ENCODE measurements around the gene ME3. TPM values are rescaled to one million over a fixed set of nuclear protein-coding genes. Genes with fewer than 3 reads are reported as not detected.
A peak's percentile ranks its signal among the peaks of the same experiment; 100 is the strongest.

ME3 gene
- total RNA-seq, 2 experiments from 2014 or later: 0.79 to 1.2 TPM

GRCh38 chr11:86453290-86454030, 219.0 kb downstream of the ME3 start:
- H3K4me3 Mint-ChIP-seq: peak overlapping the region; percentile 19
- no peaks in the 10 kb centered on the region for H3K36me3 Mint-ChIP-seq
- H3K27ac Mint-ChIP-seq: no peak overlapping the region
- DNase-seq: no peak
- H3K9me3 Mint-ChIP-seq: no peaks in the 10 kb centered on the region
- H3K27me3 Mint-ChIP-seq: no peaks in the 10 kb centered on the region
- ATAC-seq (ENCODE audit: low read depth): no peak
- POLR2A ChIA-PET: no interaction called here
- peaks cover 12% of the 10 kb centered on the region for H3K4me1 Mint-ChIP-seq

GRCh38 chr11:86449993-86450629, 222.3 kb downstream of the ME3 start:
- Mint-ChIP-seq H3K27me3 (no peaks in the 10 kb centered on the region), H3K4me1 (peaks cover 25% of the 10 kb centered on the region), H3K4me3 (no peak overlapping the region), H3K27ac (no peak overlapping the region), H3K9me3 (no peaks in the 10 kb centered on the region), H3K36me3 (peaks cover 2% of the 10 kb centered on the region)
- POLR2A ChIA-PET: no interaction called here
- DNase-seq (no peak), ATAC-seq (ENCODE audit: low read depth) (no peak)

- POLR2A ChIA-PET: interaction anchor here (0.8 to 1.1 kb wide), 5 partner anchors 145 to 783 kb away, joined by 3 to 5 read pairs (median 3); partner anchors contain the start of genes CCDC83, CREBZF and HIKESHI
- Mint-ChIP-seq H3K9me3 (no peaks in the 10 kb centered on the region), H3K36me3 (peaks cover 4% of the 10 kb centered on the region), H3K4me3 (peak overlapping the region; percentile 49), H3K27ac (no peak overlapping the region), H3K4me1 (peaks cover 28% of the 10 kb centered on the region), H3K27me3 (no peaks in the 10 kb centered on the region)
- ATAC-seq (ENCODE audit: low read depth) (peak; percentile 91), DNase-seq (peak; percentile 52)
Observed at GRCh38 chr11:86447763-86448480, 224.5 kb downstream of the ME3 start.

- H3K27me3 Mint-ChIP-seq: no peaks in the 10 kb centered on the region
- no peaks in the 10 kb centered on the region for H3K9me3 Mint-ChIP-seq
- POLR2A ChIA-PET: interaction anchor here (0.7 kb wide), 1 partner anchor 27 kb away, joined by 3 read pairs; no protein-coding TSS in a partner anchor
- peak overlapping the region; percentile 52 for H3K4me3 Mint-ChIP-seq
- no peak overlapping the region for H3K27ac Mint-ChIP-seq
- DNase-seq (no peak), ATAC-seq (ENCODE audit: low read depth) (no peak)
- peaks cover 4% of the 10 kb centered on the region for H3K36me3 Mint-ChIP-seq
- H3K4me1 Mint-ChIP-seq: peaks cover 28% of the 10 kb centered on the region
Observed at GRCh38 chr11:86446924-86447285, 225.5 kb downstream of the ME3 start.

- DNase-seq (peak; percentile 39), ATAC-seq (ENCODE audit: low read depth) (peak; percentile 44)
- H3K4me1 Mint-ChIP-seq: peaks cover 28% of the 10 kb centered on the region
- H3K4me3 Mint-ChIP-seq: peak overlapping the region; percentile 52
- H3K27ac Mint-ChIP-seq: peak overlapping the region; percentile 50
- no peaks in the 10 kb centered on the region for H3K27me3 Mint-ChIP-seq
- peaks cover 4% of the 10 kb centered on the region for H3K36me3 Mint-ChIP-seq
- H3K9me3 Mint-ChIP-seq: no peaks in the 10 kb centered on the region
- POLR2A ChIA-PET: interaction anchor here (0.6 to 0.7 kb wide), 2 partner anchors 27 to 228 kb away, joined by 3 read pairs; no protein-coding TSS in a partner anchor
Observed at GRCh38 chr11:86446163-86446923, 226.1 kb downstream of the ME3 start.

- Mint-ChIP-seq H3K36me3 (peaks cover 7% of the 10 kb centered on the region), H3K27me3 (peaks cover 3% of the 10 kb centered on the region), H3K4me3 (no peak overlapping the region), H3K27ac (peak overlapping the region; percentile 68), H3K9me3 (no peaks in the 10 kb centered on the region), H3K4me1 (peaks cover 31% of the 10 kb centered on the region)
- POLR2A ChIA-PET: no interaction called here
- no peak for ATAC-seq (ENCODE audit: low read depth)
- no peak for DNase-seq
Observed at GRCh38 chr11:86444981-86445380, 227.4 kb downstream of the ME3 start.

GRCh38 chr11:86443415-86443814, 229.0 kb downstream of the ME3 start:
- Mint-ChIP-seq H3K4me1 (peaks cover 31% of the 10 kb centered on the region), H3K27ac (no peak overlapping the region), H3K36me3 (peaks cover 7% of the 10 kb centered on the region), H3K27me3 (peaks cover 3% of the 10 kb centered on the region), H3K4me3 (no peak overlapping the region), H3K9me3 (no peaks in the 10 kb centered on the region)
- ATAC-seq (ENCODE audit: low read depth) (no peak), DNase-seq (no peak)
- POLR2A ChIA-PET: interaction anchor here (1.2 kb wide), 1 partner anchor 141 kb away, joined by 3 read pairs; the partner anchor contains the start of gene HIKESHI

- Mint-ChIP-seq H3K27me3 (peaks cover 6% of the 10 kb centered on the region), H3K4me1 (peaks cover 31% of the 10 kb centered on the region), H3K4me3 (no peak overlapping the region), H3K36me3 (peaks cover 10% of the 10 kb centered on the region), H3K9me3 (no peaks in the 10 kb centered on the region), H3K27ac (no peak overlapping the region)
- POLR2A ChIA-PET: interaction anchor here (1.2 kb wide), 1 partner anchor 140 kb away, joined by 3 read pairs; the partner anchor contains the start of gene HIKESHI
- ATAC-seq (ENCODE audit: low read depth) (no peak), DNase-seq (no peak)
Observed at GRCh38 chr11:86442827-86443226, 229.6 kb downstream of the ME3 start.

GRCh38 chr11:86442420-86442819, 230.0 kb downstream of the ME3 start:
- Mint-ChIP-seq H3K27me3 (peaks cover 6% of the 10 kb centered on the region), H3K4me1 (peaks cover 31% of the 10 kb centered on the region), H3K4me3 (no peak overlapping the region), H3K36me3 (peaks cover 10% of the 10 kb centered on the region), H3K9me3 (no peaks in the 10 kb centered on the region), H3K27ac (peak overlapping the region; percentile 40)
- POLR2A ChIA-PET: interaction anchor here (1.2 kb wide), 1 partner anchor 140 kb away, joined by 3 read pairs; the partner anchor contains the start of gene HIKESHI
- no peak for ATAC-seq (ENCODE audit: low read depth)
- DNase-seq: no peak

- no peak overlapping the region for H3K4me3 Mint-ChIP-seq
- peaks cover 8% of the 10 kb centered on the region for H3K36me3 Mint-ChIP-seq
- DNase-seq (no peak), ATAC-seq (ENCODE audit: low read depth) (no peak)
- POLR2A ChIA-PET: no interaction called here
- H3K27ac Mint-ChIP-seq: no peak overlapping the region
- H3K4me1 Mint-ChIP-seq: peaks cover 18% of the 10 kb centered on the region
- H3K27me3 Mint-ChIP-seq: peaks cover 8% of the 10 kb centered on the region
- no peaks in the 10 kb centered on the region for H3K9me3 Mint-ChIP-seq
Observed at GRCh38 chr11:86440843-86441242, 231.6 kb downstream of the ME3 start.

GRCh38 chr11:86440305-86440716, 232.1 kb downstream of the ME3 start:
- H3K36me3 Mint-ChIP-seq: peaks cover 8% of the 10 kb centered on the region
- H3K4me1 Mint-ChIP-seq: peaks cover 15% of the 10 kb centered on the region
- no peak overlapping the region for H3K27ac Mint-ChIP-seq
- no peak overlapping the region for H3K4me3 Mint-ChIP-seq
- peaks cover 9% of the 10 kb centered on the region for H3K27me3 Mint-ChIP-seq
- H3K9me3 Mint-ChIP-seq: no peaks in the 10 kb centered on the region
- DNase-seq (no peak), ATAC-seq (ENCODE audit: low read depth) (no peak)
- POLR2A ChIA-PET: no interaction called here

GRCh38 chr11:86438685-86439084, 233.7 kb downstream of the ME3 start:
- Mint-ChIP-seq H3K27me3 (peaks cover 9% of the 10 kb centered on the region), H3K36me3 (peaks cover 9% of the 10 kb centered on the region), H3K4me3 (no peak overlapping the region), H3K27ac (no peak overlapping the region), H3K9me3 (peaks cover 1% of the 10 kb centered on the region), H3K4me1 (peaks cover 6% of the 10 kb centered on the region)
- ATAC-seq (ENCODE audit: low read depth): no peak
- POLR2A ChIA-PET: no interaction called here
- no peak for DNase-seq

GRCh38 chr11:86435711-86436110, 236.7 kb downstream of the ME3 start:
- Mint-ChIP-seq H3K27me3 (peaks cover 9% of the 10 kb centered on the region), H3K4me1 (peaks cover 4% of the 10 kb centered on the region), H3K9me3 (peaks cover 3% of the 10 kb centered on the region), H3K4me3 (no peak overlapping the region), H3K27ac (no peak overlapping the region), H3K36me3 (peaks cover 8% of the 10 kb centered on the region)
- POLR2A ChIA-PET: no interaction called here
- no peak for ATAC-seq (ENCODE audit: low read depth)
- DNase-seq: no peak

All from activated naive CD8-positive, alpha-beta T cell treated with anti-CD3 and anti-CD28 coated beads, Interleukin-2, amount 10 ng/mL, durations not matched to agents 7 days and 5 days (primary cell).